ENCODE results near the gene NGFR.

DNA sequence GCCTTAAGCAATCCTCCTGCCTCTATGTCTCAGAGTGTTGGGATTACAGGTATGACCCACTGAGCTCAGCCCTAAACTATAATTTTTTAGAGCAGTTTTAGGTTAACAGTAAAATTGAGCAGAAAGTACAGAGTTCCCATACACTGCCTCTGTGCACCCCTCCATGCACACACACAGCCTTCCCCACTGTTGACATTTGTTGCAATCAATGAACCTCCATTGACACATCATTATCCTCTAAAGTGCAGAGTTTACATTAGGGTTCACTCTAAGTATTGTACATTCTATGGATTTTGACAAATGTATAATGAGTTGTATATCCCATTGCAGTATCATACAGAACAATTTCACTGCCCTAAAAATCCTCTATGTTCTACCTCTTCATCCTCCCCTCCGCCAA, 35.0 kb downstream of the NGFR start:
- TF ChIP-seq CTCF (IDR thresholded peaks at IDR 0.05) (no peak), POLR2A (IDR thresholded peaks at IDR 0.05) (no peak)
